Panc1 (cell line): Measurements from ENCODE around the gene GSTT2. TPM values are rescaled to one million over a fixed set of nuclear protein-coding genes. Genes with fewer than 3 reads are reported as not detected.

Experiments used
- ATAC-seq: fragments of 200-7000 bp; cut with Tn5 transposase; 2 replicates; pipeline ENCODE4 v1.9.1; 2020; ENCODE audit warnings: mild to moderate bottlenecking, moderate library complexity
- BruUV-seq: library from RNA; stranded (reverse); fragments of 400-500 nt; replicated peaks from 2 replicates; lab custom pipeline; 2021; lab: Mats Ljungman, UMichigan
- CTCF ChIA-PET: fragments of 300-600 bp; sonication (Branson Sonifier 250); formaldehyde crosslinking; loops from one replicate; lab custom pipeline; 2022; ENCODE audit warnings: antibody characterized with exemption; lab: Charles Lee
- POLR2A ChIA-PET: fragments of 300-600 bp; sonication (Branson Sonifier 250); formaldehyde crosslinking; loops from one replicate; lab custom pipeline; 2022; ENCODE audit warnings: antibody characterized with exemption; lab: Charles Lee
- DNase-seq: peaks from one replicate; pipeline ENCODE4 v3.0.0-alpha.2; 2010; ENCODE audit warnings: low read depth, low spot score
- H3K27ac ChIP-seq: 2 replicates; pipeline ENCODE4 v1.5.1; 2011; ENCODE audit warnings: mild to moderate bottlenecking, low read length, inconsistent platforms
- H3K27me3 ChIP-seq: fragments of 200-500 bp; sonication (Bioruptor generic); 2 replicates; pipeline ENCODE4 v1.6.0; 2014; ENCODE audit warnings: low read length, inconsistent platforms; ENCODE audit not compliant: control insufficient read depth, insufficient read depth
- H3K36me3 ChIP-seq: fragments of 200-500 bp; sonication (Bioruptor generic); 2 replicates; pipeline ENCODE4 v1.5.1; 2014; ENCODE audit warnings: inconsistent platforms, mild to moderate bottlenecking, low read length, moderate library complexity; ENCODE audit not compliant: control insufficient read depth, insufficient read depth
- H3K4me1 ChIP-seq: 2 replicates; pipeline ENCODE4 v1.5.1; 2011; ENCODE audit warnings: inconsistent platforms, mild to moderate bottlenecking, low read length, moderate library complexity; ENCODE audit not compliant: control insufficient read depth, insufficient read depth
- H3K4me3 ChIP-seq, 2 experiments: 2 replicates each; pipeline ENCODE4 v1.5.1; 2011 to 2012; ENCODE audit warnings: low read depth in 2 of 2, low read length in 2 of 2, mild to moderate bottlenecking in 2 of 2, inconsistent platforms in 1 of 2, moderate library complexity in 1 of 2
- H3K9me3 ChIP-seq: fragments of 200-500 bp; sonication (Bioruptor generic); 2 replicates; pipeline ENCODE4 v1.5.1; 2014; ENCODE audit warnings: low read depth, mild to moderate bottlenecking, inconsistent platforms, low read length, moderate library complexity; ENCODE audit not compliant: control insufficient read depth, insufficient read depth
- CTCF ChIP-seq: fragments of 450-650 bp; IDR thresholded peaks from 2 replicates; pipeline ENCODE4 v1.5.1; 2017; ENCODE audit warnings: mild to moderate bottlenecking
- POLR2AphosphoS5 ChIP-seq: IDR thresholded peaks from 2 replicates; pipeline ENCODE4 v1.6.1; 2012; ENCODE audit warnings: mild to moderate bottlenecking, low read depth, low read length, moderate library complexity
- REST ChIP-seq, 2 experiments: IDR thresholded peaks; 2 replicates each; pipeline ENCODE4 v1.6.1; 2011 to 2012; ENCODE audit warnings: low read depth in 2 of 2, control low read depth in 1 of 2, low read length in 1 of 2, mild to moderate bottlenecking in 1 of 2, moderate library complexity in 1 of 2; ENCODE audit not compliant: insufficient read depth in 1 of 2
- SIN3A ChIP-seq: IDR thresholded peaks from 2 replicates; pipeline ENCODE4 v1.6.1; 2012; ENCODE audit warnings: low read depth, mild to moderate bottlenecking, low read length, moderate library complexity, borderline replicate concordance; ENCODE audit not compliant: insufficient read depth
- TCF7L2 ChIP-seq: IDR thresholded peaks from 2 replicates; pipeline ENCODE4 v1.6.1; 2011; ENCODE audit warnings: mild to moderate bottlenecking, low read depth, low read length, inconsistent platforms
- in situ Hi-C: cut with HindIII; loops from 2 replicates; pipeline ENCODE4 v1.10.0; 2016; ENCODE audit warnings: low sequenced_read_pairs, low pct_unique_long_range_greater_than_20kb
- intact Hi-C: fragments of 100-400 bp; cut with micrococcal nuclease; formaldehyde crosslinking; loops from one replicate; pipeline ENCODE4 v1.10.0; 2022; ENCODE audit not compliant: unreplicated experiment
- total RNA-seq: library from RNA; stranded (reverse); gene quantifications from one replicate; pipeline ENCODE4 v1.2.1, GENCODE V29; 2021; ENCODE audit not compliant: unreplicated experiment

Gene GSTT2
- total RNA-seq, 1 experiment from 2014 or later: 0.26 TPM

GRCh38 chr22:24002851-24003250 lies 22.9 kb downstream of the GSTT2 start:
- no peak for ATAC-seq
- Histone ChIP-seq H3K27me3 (no peaks in the 10 kb centered on the region), H3K4me1 (no peaks in the 10 kb centered on the region), H3K9me3 (no peaks in the 10 kb centered on the region), H3K36me3 (no peaks in the 10 kb centered on the region), H3K4me3 (no peak overlapping the region), H3K27ac (no peak overlapping the region)
- no peak for TF ChIP-seq TCF7L2
- TF ChIP-seq CTCF: no peak
- TF ChIP-seq REST (IDR thresholded peaks at IDR 0.05; ENCODE audit: insufficient read depth in 1 of 2, low read depth in 2 of 2, low read length in 1 of 2): no peak
- no peak for TF ChIP-seq SIN3A
- TF ChIP-seq POLR2AphosphoS5: no peak
- ChIA-PET POLR2A (no interaction called here), CTCF (no interaction called here)
- no peak for DNase-seq
- intact Hi-C loops (no loop called here), in situ Hi-C loops (no loop called here)
- no TSS peak for BruUV-seq

GRCh38 chr22:24003887-24004286 lies 24.0 kb downstream of the GSTT2 start:
- Histone ChIP-seq H3K4me1 (no peaks in the 10 kb centered on the region), H3K9me3 (no peaks in the 10 kb centered on the region), H3K27ac (no peak overlapping the region), H3K36me3 (no peaks in the 10 kb centered on the region), H3K27me3 (no peaks in the 10 kb centered on the region), H3K4me3 (no peak overlapping the region)
- DNase-seq (no peak), ATAC-seq (0 out of 2 replicates have a peak, but pooled peaks have one; percentile 17)
- ChIA-PET CTCF (no interaction called here), POLR2A (no interaction called here)
- BruUV-seq: no TSS peak
- intact Hi-C loops (no loop called here), in situ Hi-C loops (no loop called here)
- no peak for TF ChIP-seq POLR2AphosphoS5
- no peak for TF ChIP-seq TCF7L2
- no peak for TF ChIP-seq SIN3A
- no peak for TF ChIP-seq CTCF
- no peak for TF ChIP-seq REST (IDR thresholded peaks at IDR 0.05; ENCODE audit: insufficient read depth in 1 of 2, low read depth in 2 of 2, low read length in 1 of 2)
